NCI-H2107 treated with DMSO at 0.1 percent for 48 hours (cell line): ENCODE results near the gene RBM27.
"Not testable (repeated sequence)": the region's sequence is repeated elsewhere in the genome, so short reads cannot be mapped to it uniquely, and the experiment has no call there.

Experiments used
- DNase-seq: peaks from one replicate; lab custom pipeline; 2025; ENCODE audit not compliant: unreplicated experiment; lab: John Stamatoyannopoulos, UW

Gene RBM27

GRCh38 chr5:146203011-146203871, at the start of gene RBM27:
Gene RBM27 (plus strand): TSS chr5:146203605. CDS start chr5:146203766, 161 bp downstream.
- DNase-seq: peak; percentile 93

GRCh38 chr5:146158255-146158654, 45.1 kb upstream of the RBM27 start:
- DNase-seq: no peak

- no peak for DNase-seq
Measured at GRCh38 chr5:146164382-146164781, 39.0 kb upstream of the RBM27 start.

- DNase-seq: no peak
Measured at GRCh38 chr5:146165460-146165859, 37.9 kb upstream of the RBM27 start.

GRCh38 chr5:146165903-146166302, 37.5 kb upstream of the RBM27 start:
- no peak for DNase-seq

GRCh38 chr5:146169076-146169475, 34.3 kb upstream of the RBM27 start:
- no peak for DNase-seq

GRCh38 chr5:146173049-146173448, 30.4 kb upstream of the RBM27 start:
- DNase-seq: not testable (repeated sequence)

GRCh38 chr5:146173597-146173996, 29.8 kb upstream of the RBM27 start:
- DNase-seq: no peak

GRCh38 chr5:146176805-146177204, 26.6 kb upstream of the RBM27 start:
- DNase-seq: no peak

- DNase-seq: no peak
Measured at GRCh38 chr5:146179696-146180095, 23.7 kb upstream of the RBM27 start.

- DNase-seq: not testable (repeated sequence)
Measured at GRCh38 chr5:146183403-146183802, 20.0 kb upstream of the RBM27 start.

- no peak for DNase-seq
Measured at GRCh38 chr5:146185161-146185560, 18.2 kb upstream of the RBM27 start.

GRCh38 chr5:146188358-146188757, 15.0 kb upstream of the RBM27 start:
- no peak for DNase-seq

- no peak for DNase-seq
Measured at GRCh38 chr5:146192571-146193043, 10.8 kb upstream of the RBM27 start.

- no peak for DNase-seq
Measured at GRCh38 chr5:146193285-146193684, 10.1 kb upstream of the RBM27 start.

GRCh38 chr5:146194997-146195396, 8.4 kb upstream of the RBM27 start:
- not testable (repeated sequence) for DNase-seq

GRCh38 chr5:146196459-146197048, 6.9 kb upstream of the RBM27 start:
- no peak for DNase-seq

- DNase-seq: no peak
Measured at GRCh38 chr5:146199176-146199815, 4.1 kb upstream of the RBM27 start.

GRCh38 chr5:146201795-146202194, 1.6 kb upstream of the RBM27 start:
- DNase-seq: not testable (repeated sequence)

GRCh38 chr5:146203872-146204192, 427 bp downstream of the RBM27 start:
- DNase-seq: no peak

- DNase-seq: no peak
Measured at GRCh38 chr5:146205499-146206202, 2.2 kb downstream of the RBM27 start.
